Mammary epithelial cell (primary cell): Measurements from ENCODE around the gene AP3S1.

Source experiments
- EZH2 ChIP-seq: IDR thresholded peaks from 2 replicates; pipeline ENCODE4 v1.6.1; 2012; ENCODE audit warnings: low read length, inconsistent platforms, borderline replicate concordance
- TF ChIP-seq, protein P1 (sequence below), 2 donors: IDR thresholded peaks in 1 of 2; conservative IDR thresholded peaks in 1 of 2; 2 replicates each; pipeline ENCODE4 v1.5.1; 2011 to 2012; ENCODE audit warnings: inconsistent platforms in 2 of 2, low read length in 2 of 2, mild to moderate bottlenecking in 2 of 2, control low read depth in 1 of 2, low read depth in 1 of 2; ENCODE audit not compliant: insufficient read depth in 1 of 2; ENCODE audit errors: extremely low read depth in 1 of 2

DNA sequence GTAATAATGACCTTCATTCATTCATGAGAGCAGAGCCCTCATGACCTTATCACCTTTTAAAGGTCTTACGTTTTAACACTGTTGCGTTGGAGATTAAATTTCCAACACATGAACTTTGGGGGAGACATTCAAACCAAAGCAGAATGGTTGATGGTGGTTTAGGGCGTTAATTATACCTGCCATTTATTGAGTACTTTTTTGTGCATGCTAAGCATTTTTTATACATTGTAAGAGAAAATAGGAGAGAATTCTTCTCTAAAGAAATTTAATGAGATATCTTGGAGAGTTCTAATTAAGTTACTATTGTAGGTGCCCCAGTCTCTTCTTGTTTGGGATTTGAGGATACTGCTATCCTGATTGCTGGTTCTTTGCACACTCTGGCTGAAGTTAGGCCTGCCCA lies 12.4 kb downstream of the AP3S1 start:
- TF ChIP-seq, protein P1, sequence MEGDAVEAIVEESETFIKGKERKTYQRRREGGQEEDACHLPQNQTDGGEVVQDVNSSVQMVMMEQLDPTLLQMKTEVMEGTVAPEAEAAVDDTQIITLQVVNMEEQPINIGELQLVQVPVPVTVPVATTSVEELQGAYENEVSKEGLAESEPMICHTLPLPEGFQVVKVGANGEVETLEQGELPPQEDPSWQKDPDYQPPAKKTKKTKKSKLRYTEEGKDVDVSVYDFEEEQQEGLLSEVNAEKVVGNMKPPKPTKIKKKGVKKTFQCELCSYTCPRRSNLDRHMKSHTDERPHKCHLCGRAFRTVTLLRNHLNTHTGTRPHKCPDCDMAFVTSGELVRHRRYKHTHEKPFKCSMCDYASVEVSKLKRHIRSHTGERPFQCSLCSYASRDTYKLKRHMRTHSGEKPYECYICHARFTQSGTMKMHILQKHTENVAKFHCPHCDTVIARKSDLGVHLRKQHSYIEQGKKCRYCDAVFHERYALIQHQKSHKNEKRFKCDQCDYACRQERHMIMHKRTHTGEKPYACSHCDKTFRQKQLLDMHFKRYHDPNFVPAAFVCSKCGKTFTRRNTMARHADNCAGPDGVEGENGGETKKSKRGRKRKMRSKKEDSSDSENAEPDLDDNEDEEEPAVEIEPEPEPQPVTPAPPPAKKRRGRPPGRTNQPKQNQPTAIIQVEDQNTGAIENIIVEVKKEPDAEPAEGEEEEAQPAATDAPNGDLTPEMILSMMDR (conservative IDR thresholded peaks at IDR 0.05 in 1 of 2, IDR thresholded peaks at IDR 0.05 in 1 of 2; ENCODE audit: extremely low read depth in 1 of 2, insufficient read depth in 1 of 2, low read depth in 1 of 2, low read length in 2 of 2) = no peak
- no peak for TF ChIP-seq EZH2
